AG10803 (cell line): ENCODE measurements around the gene ZRANB3.

ENCODE experiments used
- DNase-seq: peaks from one replicate; pipeline ENCODE4 v3.0.0; 2010; ENCODE audit warnings: low read depth
- H3K4me3 ChIP-seq: 2 replicates; pipeline ENCODE4 v1.5.1; 2011; ENCODE audit warnings: mild to moderate bottlenecking, low read length, control low read depth
- TF ChIP-seq, protein P1 (sequence below): conservative IDR thresholded peaks from 2 replicates; pipeline ENCODE4 v1.5.1; 2011; ENCODE audit warnings: mild to moderate bottlenecking, low read length, control low read depth, inconsistent platforms

ZRANB3 gene

DNA sequence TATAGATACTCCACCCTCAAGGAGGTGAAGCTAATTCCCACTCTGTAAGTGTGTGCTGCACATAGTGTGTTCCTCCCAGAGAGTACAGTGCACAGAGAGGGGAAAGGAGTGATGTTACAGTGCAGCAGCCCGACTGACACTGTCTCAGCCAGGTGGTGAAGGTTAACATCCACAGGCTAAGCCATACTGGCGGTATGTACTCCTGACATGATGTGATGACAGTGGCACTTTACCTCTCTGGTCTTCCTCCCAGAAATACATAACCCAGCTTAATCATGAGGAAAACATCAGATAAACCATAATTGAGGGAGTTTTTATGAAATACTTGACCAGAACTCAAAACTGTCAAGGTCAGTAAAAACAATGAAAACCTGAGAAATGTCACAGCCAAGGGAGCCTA lies 371.8 kb downstream of the ZRANB3 start:
- DNase-seq = no peak
- no peak overlapping the region for H3K4me3 ChIP-seq
- TF ChIP-seq, protein P1, sequence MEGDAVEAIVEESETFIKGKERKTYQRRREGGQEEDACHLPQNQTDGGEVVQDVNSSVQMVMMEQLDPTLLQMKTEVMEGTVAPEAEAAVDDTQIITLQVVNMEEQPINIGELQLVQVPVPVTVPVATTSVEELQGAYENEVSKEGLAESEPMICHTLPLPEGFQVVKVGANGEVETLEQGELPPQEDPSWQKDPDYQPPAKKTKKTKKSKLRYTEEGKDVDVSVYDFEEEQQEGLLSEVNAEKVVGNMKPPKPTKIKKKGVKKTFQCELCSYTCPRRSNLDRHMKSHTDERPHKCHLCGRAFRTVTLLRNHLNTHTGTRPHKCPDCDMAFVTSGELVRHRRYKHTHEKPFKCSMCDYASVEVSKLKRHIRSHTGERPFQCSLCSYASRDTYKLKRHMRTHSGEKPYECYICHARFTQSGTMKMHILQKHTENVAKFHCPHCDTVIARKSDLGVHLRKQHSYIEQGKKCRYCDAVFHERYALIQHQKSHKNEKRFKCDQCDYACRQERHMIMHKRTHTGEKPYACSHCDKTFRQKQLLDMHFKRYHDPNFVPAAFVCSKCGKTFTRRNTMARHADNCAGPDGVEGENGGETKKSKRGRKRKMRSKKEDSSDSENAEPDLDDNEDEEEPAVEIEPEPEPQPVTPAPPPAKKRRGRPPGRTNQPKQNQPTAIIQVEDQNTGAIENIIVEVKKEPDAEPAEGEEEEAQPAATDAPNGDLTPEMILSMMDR = no peak

DNA sequence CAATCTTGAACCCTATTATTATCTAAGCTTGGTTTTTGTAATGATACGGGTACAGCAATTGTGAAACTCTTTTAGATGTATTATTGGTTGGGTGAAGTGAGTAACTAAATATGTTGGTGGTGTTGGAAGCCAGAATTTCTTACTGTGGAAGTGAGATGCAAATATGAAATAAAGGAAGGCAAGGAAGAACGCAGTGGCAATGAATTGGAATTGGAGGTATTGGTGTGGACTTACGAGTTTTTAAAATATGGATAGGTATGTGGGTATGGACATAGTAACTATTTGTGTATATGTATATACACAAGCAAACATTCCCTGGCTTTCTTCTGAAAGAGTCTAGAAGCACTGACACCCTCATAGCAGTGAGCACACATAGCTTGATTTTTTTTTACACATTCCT lies 373.2 kb downstream of the ZRANB3 start:
- DNase-seq = no peak
- no peak overlapping the region for H3K4me3 ChIP-seq
- TF ChIP-seq, protein P1 = no peak

DNA sequence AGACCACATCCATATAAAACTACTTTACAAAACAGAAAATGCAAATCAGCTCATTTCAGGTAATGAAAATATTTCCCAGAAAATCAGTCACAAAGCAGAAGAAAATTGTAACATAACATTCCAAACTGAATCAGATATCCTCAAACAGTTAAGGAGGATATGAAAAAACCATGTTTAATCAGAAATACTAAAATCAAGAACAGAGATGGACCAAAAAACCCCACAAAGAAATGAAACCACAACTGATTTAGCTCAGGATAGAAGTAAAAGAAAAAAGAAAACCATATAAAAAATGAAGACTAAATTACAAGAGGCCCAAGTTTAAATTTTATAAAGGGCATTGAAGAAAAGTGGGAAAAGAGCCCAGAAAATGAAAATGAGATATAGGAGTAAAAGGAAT lies 376.1 kb downstream of the ZRANB3 start:
- no peak for DNase-seq
- H3K4me3 ChIP-seq = no peak overlapping the region
- TF ChIP-seq, protein P1 = no peak

DNA sequence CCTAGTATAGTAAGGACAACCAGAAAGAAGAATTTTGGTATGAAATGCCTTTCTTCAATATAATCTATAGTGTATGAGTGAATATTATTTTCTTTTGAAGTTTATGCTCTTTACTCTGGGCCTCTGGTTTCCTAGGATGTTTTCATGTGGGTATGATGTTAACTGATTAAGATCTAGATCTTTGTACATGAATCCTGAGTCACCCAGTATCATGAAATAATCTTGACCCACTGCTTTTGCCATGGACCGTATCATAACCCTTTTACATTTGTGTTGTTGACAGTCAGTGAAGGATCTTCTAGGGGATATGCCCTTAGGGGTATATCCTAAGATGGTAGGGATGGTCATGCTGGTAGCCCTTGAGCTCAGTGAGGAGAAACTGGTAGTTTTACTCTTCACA lies 378.7 kb downstream of the ZRANB3 start:
- DNase-seq = no peak
- no peak overlapping the region for H3K4me3 ChIP-seq
- TF ChIP-seq, protein P1 = no peak

DNA sequence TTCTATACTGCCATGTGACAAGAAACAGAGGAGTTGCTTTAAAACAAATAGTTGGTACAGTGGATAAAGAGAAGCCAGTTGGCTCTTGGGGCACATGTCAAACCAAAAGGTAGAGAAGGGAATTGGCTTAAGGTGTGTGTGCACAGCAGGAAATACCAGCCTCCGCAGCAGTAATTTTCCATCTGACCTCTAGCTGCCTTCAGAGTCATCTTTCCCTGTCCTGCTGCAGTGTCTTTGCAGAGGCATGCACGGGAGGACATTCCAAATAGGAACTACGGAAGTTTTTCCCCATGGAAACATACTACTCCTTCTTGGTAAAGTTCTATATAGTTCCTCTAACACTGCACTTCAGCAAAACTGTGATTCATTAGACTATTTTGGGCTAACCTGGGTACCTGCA lies 379.4 kb downstream of the ZRANB3 start:
- no peak for DNase-seq
- TF ChIP-seq, protein P1 = no peak
- H3K4me3 ChIP-seq = no peak overlapping the region

DNA sequence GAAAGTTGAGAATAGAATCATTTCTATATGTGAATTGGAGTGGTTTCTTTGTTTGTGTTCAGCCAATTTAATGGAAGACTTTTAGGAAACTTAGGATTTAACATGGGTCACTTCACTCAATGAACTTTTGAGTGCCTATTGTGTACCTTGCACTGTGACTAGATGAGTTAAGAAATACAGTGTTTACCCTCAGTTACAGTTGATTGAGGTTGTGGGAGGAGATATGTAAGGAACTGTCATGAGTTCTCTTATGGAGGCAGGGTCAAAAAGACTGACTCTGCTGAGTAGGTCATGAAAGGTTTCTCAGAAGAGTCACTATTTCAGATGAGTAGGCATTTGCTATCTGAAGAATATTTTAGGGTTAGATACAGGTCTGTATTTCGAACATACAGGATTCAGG lies 380.3 kb downstream of the ZRANB3 start:
- no peak overlapping the region for H3K4me3 ChIP-seq
- DNase-seq = no peak
- TF ChIP-seq, protein P1 = no peak

DNA sequence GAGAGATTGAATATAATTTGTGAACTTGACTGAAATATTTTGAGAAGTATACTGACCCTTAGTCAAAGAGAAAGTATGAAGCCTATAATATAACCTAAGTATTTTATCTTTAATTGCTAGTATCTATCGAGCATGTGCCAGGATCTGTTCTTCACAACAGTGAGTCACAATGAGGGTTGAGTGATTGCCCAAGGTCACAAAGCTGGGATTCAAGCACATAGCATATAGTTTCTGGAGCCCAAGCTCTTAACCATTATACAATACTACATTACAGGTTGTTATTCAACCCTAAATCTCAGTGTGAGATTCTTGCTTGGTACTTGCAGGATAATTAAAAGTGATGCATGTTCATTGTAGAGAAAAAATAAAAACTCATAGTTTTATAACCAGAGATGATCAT lies 381.8 kb downstream of the ZRANB3 start:
- H3K4me3 ChIP-seq = no peak overlapping the region
- TF ChIP-seq, protein P1 = no peak
- DNase-seq = peak; percentile 29
